Activated T-cell treated with anti-CD3 and anti-CD28 coated beads, Interleukin-2, amount 50 U/mL, for 24 hours (primary cell): ENCODE results near the gene ITPR3.

Experiments
- DNase-seq: peaks from one replicate; pipeline ENCODE4 v3.0.0-alpha.2; 2020
- H3K27ac Mint-ChIP-seq: 2 replicates; pipeline ENCODE4 v1.8.0; 2020; ENCODE audit warnings: mild to moderate bottlenecking, mixed read lengths
- H3K27me3 Mint-ChIP-seq: 2 replicates; pipeline ENCODE4 v1.8.0; 2020; ENCODE audit warnings: mixed read lengths
- H3K36me3 Mint-ChIP-seq: 2 replicates; pipeline ENCODE4 v1.8.0; 2020; ENCODE audit warnings: low read depth, mixed read lengths
- H3K4me1 Mint-ChIP-seq: 2 replicates; pipeline ENCODE4 v1.8.0; 2020; ENCODE audit warnings: low read depth, mixed read lengths
- H3K4me3 Mint-ChIP-seq: 2 replicates; pipeline ENCODE4 v1.8.0; 2020; ENCODE audit warnings: mild to moderate bottlenecking, moderate library complexity, mixed read lengths
- H3K9me3 Mint-ChIP-seq: 2 replicates; pipeline ENCODE4 v1.8.0; 2020; ENCODE audit warnings: mixed read lengths

The ITPR3 gene

GRCh38 chr6:33599413-33599938 is 21.6 kb upstream of the ITPR3 start:
- peaks cover 13% of the 10 kb centered on the region for H3K4me1 Mint-ChIP-seq
- H3K9me3 Mint-ChIP-seq = no peaks in the 10 kb centered on the region
- H3K36me3 Mint-ChIP-seq = no peaks in the 10 kb centered on the region
- DNase-seq = no peak
- H3K4me3 Mint-ChIP-seq = no peak overlapping the region
- no peak overlapping the region for H3K27ac Mint-ChIP-seq
- H3K27me3 Mint-ChIP-seq = no peaks in the 10 kb centered on the region

- Mint-ChIP-seq H3K4me3 (no peak overlapping the region), H3K27me3 (no peaks in the 10 kb centered on the region), H3K36me3 (no peaks in the 10 kb centered on the region), H3K4me1 (peaks cover 13% of the 10 kb centered on the region), H3K27ac (no peak overlapping the region), H3K9me3 (no peaks in the 10 kb centered on the region)
- no peak for DNase-seq
These were observed 20.4 kb upstream of the ITPR3 start for GRCh38 chr6:33600761-33601160.

- DNase-seq = no peak
- Mint-ChIP-seq H3K27me3 (no peaks in the 10 kb centered on the region), H3K4me1 (peaks cover 5% of the 10 kb centered on the region), H3K4me3 (no peak overlapping the region), H3K27ac (no peak overlapping the region), H3K9me3 (no peaks in the 10 kb centered on the region), H3K36me3 (no peaks in the 10 kb centered on the region)
These were observed 18.9 kb upstream of the ITPR3 start for GRCh38 chr6:33602180-33602579.

- Mint-ChIP-seq H3K4me3 (no peak overlapping the region), H3K36me3 (no peaks in the 10 kb centered on the region), H3K27me3 (no peaks in the 10 kb centered on the region)
These were observed 15.9 kb upstream of the ITPR3 start for GRCh38 chr6:33604941-33605854.

GRCh38 chr6:33606642-33607041 is 14.5 kb upstream of the ITPR3 start:
- no peak for DNase-seq
- Mint-ChIP-seq H3K4me3 (no peak overlapping the region), H3K9me3 (no peaks in the 10 kb centered on the region), H3K36me3 (no peaks in the 10 kb centered on the region), H3K4me1 (no peaks in the 10 kb centered on the region), H3K27me3 (no peaks in the 10 kb centered on the region), H3K27ac (no peak overlapping the region)

More at GRCh38 chr6:33604941-33605854, 15.9 kb upstream of the ITPR3 start:
- no peaks in the 10 kb centered on the region for H3K4me1 Mint-ChIP-seq
- DNase-seq = no peak
- no peak overlapping the region for H3K27ac Mint-ChIP-seq
- H3K9me3 Mint-ChIP-seq = no peaks in the 10 kb centered on the region

- Mint-ChIP-seq H3K4me1 (no peaks in the 10 kb centered on the region), H3K27ac (no peak overlapping the region), H3K27me3 (no peaks in the 10 kb centered on the region), H3K4me3 (no peak overlapping the region), H3K9me3 (no peaks in the 10 kb centered on the region), H3K36me3 (no peaks in the 10 kb centered on the region)
- no peak for DNase-seq
These were observed 13.9 kb upstream of the ITPR3 start for GRCh38 chr6:33607126-33607783.

GRCh38 chr6:33607784-33608161 is 13.3 kb upstream of the ITPR3 start:
- DNase-seq = no peak
- Mint-ChIP-seq H3K4me1 (no peaks in the 10 kb centered on the region), H3K9me3 (no peaks in the 10 kb centered on the region), H3K4me3 (no peak overlapping the region), H3K27me3 (no peaks in the 10 kb centered on the region), H3K36me3 (no peaks in the 10 kb centered on the region), H3K27ac (no peak overlapping the region)

- Mint-ChIP-seq H3K36me3 (no peaks in the 10 kb centered on the region), H3K27ac (no peak overlapping the region), H3K27me3 (no peaks in the 10 kb centered on the region), H3K4me1 (no peaks in the 10 kb centered on the region), H3K4me3 (no peak overlapping the region), H3K9me3 (no peaks in the 10 kb centered on the region)
- no peak for DNase-seq
These were observed 12.1 kb upstream of the ITPR3 start for GRCh38 chr6:33609019-33609418.

GRCh38 chr6:33609528-33609927 is 11.6 kb upstream of the ITPR3 start:
- H3K4me3 Mint-ChIP-seq = no peak overlapping the region
- H3K4me1 Mint-ChIP-seq = no peaks in the 10 kb centered on the region
- no peaks in the 10 kb centered on the region for H3K27me3 Mint-ChIP-seq
- no peak for DNase-seq
- H3K9me3 Mint-ChIP-seq = no peaks in the 10 kb centered on the region
- H3K36me3 Mint-ChIP-seq = no peaks in the 10 kb centered on the region
- no peak overlapping the region for H3K27ac Mint-ChIP-seq

GRCh38 chr6:33610067-33610466 is 11.1 kb upstream of the ITPR3 start:
- no peak for DNase-seq
- Mint-ChIP-seq H3K27me3 (no peaks in the 10 kb centered on the region), H3K36me3 (no peaks in the 10 kb centered on the region), H3K9me3 (no peaks in the 10 kb centered on the region), H3K4me1 (no peaks in the 10 kb centered on the region), H3K4me3 (no peak overlapping the region), H3K27ac (no peak overlapping the region)

- no peak overlapping the region for H3K4me3 Mint-ChIP-seq
- DNase-seq = no peak
- H3K4me1 Mint-ChIP-seq = no peaks in the 10 kb centered on the region
- no peaks in the 10 kb centered on the region for H3K27me3 Mint-ChIP-seq
- H3K9me3 Mint-ChIP-seq = no peaks in the 10 kb centered on the region
- H3K27ac Mint-ChIP-seq = no peak overlapping the region
- no peaks in the 10 kb centered on the region for H3K36me3 Mint-ChIP-seq
These were observed 10.1 kb upstream of the ITPR3 start for GRCh38 chr6:33610779-33611732.

GRCh38 chr6:33613146-33613794 is 7.9 kb upstream of the ITPR3 start:
- DNase-seq = no peak
- Mint-ChIP-seq H3K9me3 (no peaks in the 10 kb centered on the region), H3K4me3 (no peak overlapping the region), H3K4me1 (peaks cover 7% of the 10 kb centered on the region), H3K27me3 (no peaks in the 10 kb centered on the region), H3K27ac (no peak overlapping the region), H3K36me3 (no peaks in the 10 kb centered on the region)

GRCh38 chr6:33613795-33614168 is 7.3 kb upstream of the ITPR3 start:
- Mint-ChIP-seq H3K27me3 (no peaks in the 10 kb centered on the region), H3K4me3 (no peak overlapping the region), H3K9me3 (no peaks in the 10 kb centered on the region), H3K36me3 (no peaks in the 10 kb centered on the region), H3K4me1 (peaks cover 7% of the 10 kb centered on the region), H3K27ac (no peak overlapping the region)
- DNase-seq = no peak

- H3K36me3 Mint-ChIP-seq = peaks cover 2% of the 10 kb centered on the region
- no peaks in the 10 kb centered on the region for H3K9me3 Mint-ChIP-seq
- no peak for DNase-seq
- no peak overlapping the region for H3K27ac Mint-ChIP-seq
- no peak overlapping the region for H3K4me3 Mint-ChIP-seq
- H3K4me1 Mint-ChIP-seq = peaks cover 21% of the 10 kb centered on the region
- H3K27me3 Mint-ChIP-seq = no peaks in the 10 kb centered on the region
These were observed 5.0 kb upstream of the ITPR3 start for GRCh38 chr6:33616113-33616512.
